Suprapubic skin (tissue), 4 donors: ENCODE data around the gene PDE11A.

Experiments used
- EP300 ChIP-seq: sonication (generic); formaldehyde crosslinking; IDR thresholded peaks from one replicate; pipeline ENCODE4 v1.6.1; 2017; ENCODE audit warnings: antibody characterized with exemption
- POLR2A ChIP-seq, 2 donors: fragments of 450-650 bp; IDR thresholded peaks; one replicate each; pipeline ENCODE4 v1.6.1; 2017; ENCODE audit warnings: antibody characterized with exemption in 2 of 2, mild to moderate bottlenecking in 2 of 2, moderate library complexity in 2 of 2
- POLR2AphosphoS5 ChIP-seq, 3 donors: sonication (generic); formaldehyde crosslinking; IDR thresholded peaks; one replicate each; pipeline ENCODE4 v1.6.1; 2017; ENCODE audit warnings: antibody characterized with exemption in 3 of 3
- TF ChIP-seq, protein P1 (sequence below), 2 donors: fragments of 200-600 bp in 1 of 2; fragments of 450-650 bp in 1 of 2; sonication (generic) in 1 of 2; IDR thresholded peaks; one replicate each; pipeline ENCODE4 v1.5.1; 2016 to 2019; ENCODE audit warnings: antibody characterized with exemption in 2 of 2, mild to moderate bottlenecking in 1 of 2, moderate library complexity in 1 of 2

DNA sequence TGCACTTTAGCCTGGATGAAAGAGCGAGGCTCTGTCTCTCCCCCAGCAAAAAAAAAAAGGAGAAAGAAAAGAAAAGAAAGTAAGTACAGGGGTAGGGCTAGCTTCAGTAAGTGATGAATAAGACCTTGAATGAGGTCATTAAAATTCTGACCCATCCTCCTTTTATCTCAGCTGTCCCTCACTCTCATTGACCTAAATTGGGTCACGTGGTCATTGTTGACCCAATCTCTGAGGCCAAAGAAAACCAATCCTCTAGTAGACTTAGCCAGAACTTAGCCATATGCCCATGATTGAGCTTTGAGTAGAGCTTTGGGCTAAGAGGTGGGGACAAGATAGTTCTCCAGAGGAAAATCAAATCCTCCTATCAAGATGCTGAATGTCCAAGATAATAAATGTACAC is 149.3 kb downstream of the PDE11A start:
- TF ChIP-seq POLR2AphosphoS5 (IDR thresholded peaks at IDR 0.05), result no peak
- TF ChIP-seq, protein P1, sequence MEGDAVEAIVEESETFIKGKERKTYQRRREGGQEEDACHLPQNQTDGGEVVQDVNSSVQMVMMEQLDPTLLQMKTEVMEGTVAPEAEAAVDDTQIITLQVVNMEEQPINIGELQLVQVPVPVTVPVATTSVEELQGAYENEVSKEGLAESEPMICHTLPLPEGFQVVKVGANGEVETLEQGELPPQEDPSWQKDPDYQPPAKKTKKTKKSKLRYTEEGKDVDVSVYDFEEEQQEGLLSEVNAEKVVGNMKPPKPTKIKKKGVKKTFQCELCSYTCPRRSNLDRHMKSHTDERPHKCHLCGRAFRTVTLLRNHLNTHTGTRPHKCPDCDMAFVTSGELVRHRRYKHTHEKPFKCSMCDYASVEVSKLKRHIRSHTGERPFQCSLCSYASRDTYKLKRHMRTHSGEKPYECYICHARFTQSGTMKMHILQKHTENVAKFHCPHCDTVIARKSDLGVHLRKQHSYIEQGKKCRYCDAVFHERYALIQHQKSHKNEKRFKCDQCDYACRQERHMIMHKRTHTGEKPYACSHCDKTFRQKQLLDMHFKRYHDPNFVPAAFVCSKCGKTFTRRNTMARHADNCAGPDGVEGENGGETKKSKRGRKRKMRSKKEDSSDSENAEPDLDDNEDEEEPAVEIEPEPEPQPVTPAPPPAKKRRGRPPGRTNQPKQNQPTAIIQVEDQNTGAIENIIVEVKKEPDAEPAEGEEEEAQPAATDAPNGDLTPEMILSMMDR (IDR thresholded peaks at IDR 0.05), result no peak
- TF ChIP-seq POLR2A (IDR thresholded peaks at IDR 0.05), result no peak
- no peak for TF ChIP-seq EP300
